ENCODE measurements around the gene HUWE1. TPM values are rescaled to one million over a fixed set of nuclear protein-coding genes. Genes with fewer than 3 reads are reported as not detected.

HUWE1 gene
- total and polyA plus RNA-seq, 9 of the 15 experiments (the other 6 are each of a cell fraction or from before 2014, with no cell fraction given), result 23.9 to 204 (median 65.1) TPM

GRCh38 chrX:53483838-53484405, 202.6 kb downstream of the HUWE1 start:
- ChIA-PET POLR2A (interaction anchor here (0.8 kb wide), 1 partner anchor 11 kb away, joined by 4 read pairs; no protein-coding TSS in a partner anchor), CTCF (ENCODE audit: low intra/inter-chr PET ratio) (no interaction called here)
- Histone ChIP-seq H3K4me1 (replicated peaks in 1 of 2; ENCODE audit: control insufficient read depth in 2 of 2, insufficient read depth in 2 of 2, low read length in 2 of 2) (no peaks in the 10 kb centered on the region), H4K20me1 (replicated peaks; ENCODE audit: control insufficient read depth, insufficient read depth, low read length) (no peaks in the 10 kb centered on the region), H3K36me3 (ENCODE audit: control insufficient read depth, insufficient read depth, low read length) (no peaks in the 10 kb centered on the region), H3K9me3 (replicated peaks; ENCODE audit: control insufficient read depth, insufficient read depth, low read depth, low read length) (no peaks in the 10 kb centered on the region), H3K9me1 (ENCODE audit: control insufficient read depth, insufficient read depth, low read length) (no peaks in the 10 kb centered on the region), H3K4me3 (no peak overlapping the region), H3K4me2 (ENCODE audit: insufficient read depth, low read length) (no peak overlapping the region), H3K79me2 (ENCODE audit: control insufficient read depth, insufficient read depth, low read length) (no peaks in the 10 kb centered on the region), H2AFZ (ENCODE audit: low read depth, low read length) (no peak overlapping the region), H3K9ac (ENCODE audit: insufficient read depth in 1 of 2, low read depth in 2 of 2, low read length in 2 of 2) (no peak overlapping the region), H3K27ac (ENCODE audit: extremely low read depth, low read depth, low read length) (no peak overlapping the region), H3K27me3 (ENCODE audit: control insufficient read depth in 2 of 2, insufficient read depth in 2 of 2, low read length in 2 of 2) (no peaks in the 10 kb centered on the region)
- intact Hi-C loops (cut with micrococcal nuclease) (loop anchor here (5.0 kb wide), 1 partner anchor 167 kb away; no protein-coding TSS in a partner anchor), in situ Hi-C loops (cut with MboI) (no loop called here)
- WGBS (ENCODE audit: insufficient coverage, low coverage, missing lambda C conversion rate), result 8% methylated on average over 2 of the region's 2 CpGs
- FAIRE-seq (no peak), DNase-seq (ENCODE audit: extremely low read depth in 1 of 4, low spot score in 3 of 4) (no peak), ATAC-seq (no peak)
- no peak for TF ChIP-seq NBN (IDR thresholded peaks at IDR 0.05; ENCODE audit: low read depth)
- no peak for TF ChIP-seq SMC3 (conservative IDR thresholded peaks at IDR 0.05; ENCODE audit: insufficient read depth, low read depth, low read length)
- TF ChIP-seq, protein P1, sequence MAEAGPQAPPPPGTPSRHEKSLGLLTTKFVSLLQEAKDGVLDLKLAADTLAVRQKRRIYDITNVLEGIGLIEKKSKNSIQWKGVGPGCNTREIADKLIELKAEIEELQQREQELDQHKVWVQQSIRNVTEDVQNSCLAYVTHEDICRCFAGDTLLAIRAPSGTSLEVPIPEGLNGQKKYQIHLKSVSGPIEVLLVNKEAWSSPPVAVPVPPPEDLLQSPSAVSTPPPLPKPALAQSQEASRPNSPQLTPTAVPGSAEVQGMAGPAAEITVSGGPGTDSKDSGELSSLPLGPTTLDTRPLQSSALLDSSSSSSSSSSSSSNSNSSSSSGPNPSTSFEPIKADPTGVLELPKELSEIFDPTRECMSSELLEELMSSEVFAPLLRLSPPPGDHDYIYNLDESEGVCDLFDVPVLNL (CRISPR knock-in tag; IDR thresholded peaks at IDR 0.05; ENCODE audit: low read depth), result no peak
- TF ChIP-seq SMAD2 (IDR thresholded peaks at IDR 0.05; ENCODE audit: low read depth, low read length), result no peak
- TF ChIP-seq ZNF395 (CRISPR knock-in tag; IDR thresholded peaks at IDR 0.05), result no peak
- TF ChIP-seq HNRNPK (IDR thresholded peaks at IDR 0.05; ENCODE audit: low read depth, low read length, poor library complexity, severe bottlenecking), result no peak
- no peak for TF ChIP-seq ZNF224 (CRISPR knock-in tag; IDR thresholded peaks at IDR 0.05)
- TF ChIP-seq, protein P2, sequence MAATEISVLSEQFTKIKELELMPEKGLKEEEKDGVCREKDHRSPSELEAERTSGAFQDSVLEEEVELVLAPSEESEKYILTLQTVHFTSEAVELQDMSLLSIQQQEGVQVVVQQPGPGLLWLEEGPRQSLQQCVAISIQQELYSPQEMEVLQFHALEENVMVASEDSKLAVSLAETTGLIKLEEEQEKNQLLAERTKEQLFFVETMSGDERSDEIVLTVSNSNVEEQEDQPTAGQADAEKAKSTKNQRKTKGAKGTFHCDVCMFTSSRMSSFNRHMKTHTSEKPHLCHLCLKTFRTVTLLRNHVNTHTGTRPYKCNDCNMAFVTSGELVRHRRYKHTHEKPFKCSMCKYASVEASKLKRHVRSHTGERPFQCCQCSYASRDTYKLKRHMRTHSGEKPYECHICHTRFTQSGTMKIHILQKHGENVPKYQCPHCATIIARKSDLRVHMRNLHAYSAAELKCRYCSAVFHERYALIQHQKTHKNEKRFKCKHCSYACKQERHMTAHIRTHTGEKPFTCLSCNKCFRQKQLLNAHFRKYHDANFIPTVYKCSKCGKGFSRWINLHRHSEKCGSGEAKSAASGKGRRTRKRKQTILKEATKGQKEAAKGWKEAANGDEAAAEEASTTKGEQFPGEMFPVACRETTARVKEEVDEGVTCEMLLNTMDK (IDR thresholded peaks at IDR 0.05; ENCODE audit: borderline replicate concordance, insufficient read depth, low read depth, low read length, poor library complexity, severe bottlenecking), result no peak
- no peak for TF ChIP-seq HDAC6 (IDR thresholded peaks at IDR 0.05; ENCODE audit: low read depth, low read length)
- no peak for TF ChIP-seq HDAC2 (IDR thresholded peaks at IDR 0.05)
- no peak for TF ChIP-seq STAG1 (CRISPR knock-in tag; IDR thresholded peaks at IDR 0.05; ENCODE audit: borderline replicate concordance)
- TF ChIP-seq, protein P3, sequence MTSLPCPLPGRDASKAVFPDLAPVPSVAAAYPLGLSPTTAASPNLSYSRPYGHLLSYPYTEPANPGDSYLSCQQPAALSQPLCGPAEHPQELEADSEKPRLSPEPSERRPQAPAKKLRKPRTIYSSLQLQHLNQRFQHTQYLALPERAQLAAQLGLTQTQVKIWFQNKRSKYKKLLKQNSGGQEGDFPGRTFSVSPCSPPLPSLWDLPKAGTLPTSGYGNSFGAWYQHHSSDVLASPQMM (CRISPR knock-in tag; IDR thresholded peaks at IDR 0.05), result no peak
- no TSS peak for BruUV-seq (replicated peaks)

Measured in K562 (cell line).